K562 (cell line): ENCODE data around the gene TMEM114. TPM values are rescaled to one million over a fixed set of nuclear protein-coding genes. Genes with fewer than 3 reads are reported as not detected.
A peak's percentile ranks its signal among the peaks of the same experiment; 100 is the strongest.

ENCODE experiments used
- ATAC-seq: fragments of 200-7000 bp; cut with Tn5 transposase; 3 replicates; pipeline ENCODE4 v1.9.1; 2020; ENCODE audit warnings: moderate library complexity
- BruUV-seq: library from RNA; stranded (reverse); fragments of 400-500 nt; replicated peaks from 2 replicates; lab custom pipeline; 2021; lab: Mats Ljungman, UMichigan
- CTCF ChIA-PET: fragments of 300-600 bp; formaldehyde crosslinking; extraction: SDS; loops from one replicate; lab custom pipeline; 2021; ENCODE audit warnings: low intra/inter-chr PET ratio; lab: Yijun Ruan, JAX
- POLR2A ChIA-PET: fragments of 300-600, 350-650 bp; sonication (Branson Sonifier 250); formaldehyde crosslinking; extraction: SDS; loops from one replicate; lab custom pipeline; 2021; ENCODE audit warnings: antibody characterized with exemption, inconsistent platforms; lab: Yijun Ruan, JAX
- DNase-seq, 4 experiments: peaks; one replicate each; pipeline versions ENCODE4 v3.0.0 to v3.0.0-alpha.2; 2011 to 2018; ENCODE audit warnings: low spot score in 3 of 4, mixed read lengths in 3 of 4; ENCODE audit errors: extremely low read depth in 1 of 4
- FAIRE-seq: peaks from 2 replicates; lab custom pipeline; 2011; peaks lifted over from hg19 to GRCh38; lab: Jason Lieb, UNC
- H2AFZ ChIP-seq: 2 replicates; pipeline ENCODE4 v1.6.0; 2011; ENCODE audit warnings: low read depth, low read length, control low read depth, inconsistent platforms
- H3K27ac ChIP-seq: fragments of 200-600 bp; 3 replicates; pipeline ENCODE4 v1.8.0; 2011; ENCODE audit warnings: low read depth, mild to moderate bottlenecking, control low read depth, inconsistent platforms, low read length, moderate library complexity, mixed read lengths; ENCODE audit errors: extremely low read depth
- H3K27me3 ChIP-seq, 2 experiments: fragments of 300-600 bp in 1 of 2; 2 replicates in 1 of 2; 3 replicates in 1 of 2; pipeline versions ENCODE4 v1.6.0 to v1.8.0; 2011; ENCODE audit warnings: inconsistent platforms in 2 of 2, low read length in 2 of 2, mild to moderate bottlenecking in 1 of 2, mixed read lengths in 1 of 2, moderate library complexity in 1 of 2; ENCODE audit not compliant: control insufficient read depth in 2 of 2, insufficient read depth in 2 of 2
- H3K36me3 ChIP-seq: fragments of 300-600 bp; 3 replicates; pipeline ENCODE4 v1.8.0; 2011; ENCODE audit warnings: mild to moderate bottlenecking, low read length, inconsistent platforms; ENCODE audit not compliant: control insufficient read depth, insufficient read depth
- H3K4me1 ChIP-seq, 2 experiments: fragments of 200-600 bp in 1 of 2; replicated peaks in 1 of 2; 2 replicates in 1 of 2; 3 replicates in 1 of 2; pipeline versions ENCODE4 v1.5.1 to v1.8.0; 2011; ENCODE audit warnings: inconsistent platforms in 2 of 2, low read length in 2 of 2, mild to moderate bottlenecking in 1 of 2, mixed read lengths in 1 of 2, moderate library complexity in 1 of 2; ENCODE audit not compliant: control insufficient read depth in 2 of 2, insufficient read depth in 2 of 2
- H3K4me2 ChIP-seq: 2 replicates; pipeline ENCODE4 v1.6.1; 2011; ENCODE audit warnings: low read length, control low read depth, inconsistent platforms, mixed read lengths; ENCODE audit not compliant: insufficient read depth
- H3K4me3 ChIP-seq: fragments of 200-600 bp; sonication (generic), shearing (Covaris generic); 2 replicates; pipeline ENCODE4 v1.5.1; 2016; ENCODE audit warnings: control low read depth, inconsistent platforms
- H3K79me2 ChIP-seq: fragments of 200-600 bp; 3 replicates; pipeline ENCODE4 v1.8.0; 2011; ENCODE audit warnings: low read length, inconsistent platforms; ENCODE audit not compliant: control insufficient read depth, insufficient read depth
- H3K9ac ChIP-seq, 2 experiments: 2 replicates each; pipeline versions ENCODE4 v1.6.0 to v1.6.1; 2011; ENCODE audit warnings: low read depth in 2 of 2, low read length in 2 of 2, control low read depth in 1 of 2, inconsistent platforms in 1 of 2, mild to moderate bottlenecking in 1 of 2, mixed read lengths in 1 of 2; ENCODE audit not compliant: insufficient read depth in 1 of 2
- H3K9me1 ChIP-seq: one replicate; pipeline ENCODE4 v1.6.0; 2011; ENCODE audit warnings: inconsistent platforms, mild to moderate bottlenecking, low read length, moderate library complexity; ENCODE audit not compliant: control insufficient read depth, insufficient read depth
- H3K9me3 ChIP-seq: replicated peaks from 2 replicates; pipeline ENCODE4 v1.5.1; 2011; ENCODE audit warnings: low read depth, low read length, inconsistent platforms; ENCODE audit not compliant: control insufficient read depth, insufficient read depth
- H4K20me1 ChIP-seq: replicated peaks from 2 replicates; pipeline ENCODE4 v1.6.1; 2011; ENCODE audit warnings: low read length, inconsistent platforms, mixed read lengths; ENCODE audit not compliant: control insufficient read depth, insufficient read depth
- C11orf30 ChIP-seq: fragments of 450-650 bp; IDR thresholded peaks from 2 replicates; pipeline ENCODE4 v1.6.1; 2016; ENCODE audit warnings: low read depth, mild to moderate bottlenecking
- ESRRA ChIP-seq: fragments of 450-650 bp; IDR thresholded peaks from 2 replicates; pipeline ENCODE4 v1.6.1; 2014; ENCODE audit warnings: low read depth, mild to moderate bottlenecking, moderate library complexity, borderline replicate concordance
- FOSL1 ChIP-seq: fragments of 200-800 bp; sonication (Bioruptor generic); conservative IDR thresholded peaks from 2 replicates; pipeline ENCODE4 v1.6.1; 2016; ENCODE audit warnings: missing genetic modification characterization, missing compliant biosample characterization
- HDAC2 ChIP-seq: fragments of 450-650 bp; IDR thresholded peaks from 2 replicates; pipeline ENCODE4 v1.6.1; 2016; ENCODE audit warnings: mild to moderate bottlenecking
- JUN ChIP-seq, 2 experiments: sonication (generic) in 1 of 2; formaldehyde crosslinking in 1 of 2; IDR thresholded peaks; 2 replicates each; pipeline versions ENCODE4 v1.6.1 to v1.8.0; 2012 to 2022; ENCODE audit warnings: borderline replicate concordance in 2 of 2, mild to moderate bottlenecking in 2 of 2, improper control_type of control experiment in 1 of 2, low read depth in 1 of 2, low read length in 1 of 2, missing genetic modification reagents in 1 of 2
- PTRF ChIP-seq: fragments of 450-650 bp; IDR thresholded peaks from 2 replicates; pipeline ENCODE4 v1.6.1; 2016; ENCODE audit warnings: mild to moderate bottlenecking, missing genetic modification characterization, missing compliant biosample characterization
- RBM22 ChIP-seq: fragments of 200-400 bp; formaldehyde crosslinking; IDR thresholded peaks from 2 replicates; pipeline ENCODE4 v1.6.1; 2018; ENCODE audit warnings: low read length, low read depth; ENCODE audit not compliant: poor library complexity, severe bottlenecking
- SRSF1 ChIP-seq: fragments of 200-400 bp; formaldehyde crosslinking; IDR thresholded peaks from 2 replicates; pipeline ENCODE4 v1.6.1; 2017; ENCODE audit warnings: mild to moderate bottlenecking, low read depth, low read length, moderate library complexity
- SUPT5H ChIP-seq: fragments of 450-650 bp; IDR thresholded peaks from 2 replicates; pipeline ENCODE4 v1.6.1; 2016
- TEAD2 ChIP-seq: fragments of 450-650 bp; IDR thresholded peaks from 2 replicates; pipeline ENCODE4 v1.6.1; 2016; ENCODE audit warnings: missing genetic modification characterization, control low read depth, missing compliant biosample characterization
- TRIM28 ChIP-seq: fragments of 450-650 bp; IDR thresholded peaks from 2 replicates; pipeline ENCODE4 v1.6.1; 2017
- in situ Hi-C: fragments of 300-500 bp; cut with MboI; formaldehyde crosslinking; loops from 4 replicates; pipeline ENCODE4 v1.15.0; 2018; ENCODE audit warnings: inconsistent platforms, mixed read lengths
- intact Hi-C: fragments of 100-400 bp; cut with micrococcal nuclease; formaldehyde crosslinking; loops from 2 replicates; pipeline ENCODE4 v1.14.2; 2022
- polyA plus RNA-seq, 8 experiments: library from polyadenylated mRNA; depleted of rRNA in 4 of 8; stranded (reverse) in 5 of 8; unstranded in 3 of 8; fragments of >200 nt; fragmentation: Nextera tagmentation in 2 of 8; fragmentation: Illumina TruSeq in 1 of 8; extraction: Ambion mirVana in 2 of 8; extraction: Trizol in 1 of 8; gene quantifications; 2 replicates each; pipeline versions ENCODE4 v1.2.1 to v1.2.3, GENCODE V29; 2011 to 2014; ENCODE audit warnings: inconsistent platforms in 1 of 8, missing spikeins in 1 of 8
- total RNA-seq, 7 experiments: library from RNA; depleted of rRNA in 6 of 7; stranded (reverse); fragments of >200 nt in 6 of 7; fragmentation: Illumina TruSeq in 2 of 7; extraction: Trizol in 2 of 7; gene quantifications; 2 replicates each; pipeline versions ENCODE4 v1.2.1 to v1.2.3, GENCODE V29; 2011 to 2021; ENCODE audit warnings: low replicate concordance in 1 of 7
- TF ChIP-seq, protein P1 (sequence below): fragments of 250-450 bp; sonication (Bioruptor Pico); IDR thresholded peaks from 2 replicates; pipeline ENCODE4 v1.5.0; 2021; ENCODE audit warnings: mild to moderate bottlenecking, moderate library complexity
- TF ChIP-seq, protein P2 (sequence below): fragments of 450-650 bp; formaldehyde crosslinking; IDR thresholded peaks from 2 replicates; pipeline ENCODE4 v1.4.0; 2020; ENCODE audit warnings: mild to moderate bottlenecking
- TF ChIP-seq, protein P3 (sequence below): fragments of 250-450 bp; sonication (Bioruptor Pico); IDR thresholded peaks from 2 replicates; pipeline ENCODE4 v1.8.0; 2022; ENCODE audit warnings: moderate library complexity, mild to moderate bottlenecking, inconsistent platforms
- TF ChIP-seq, protein P4 (sequence below): sonication (generic); formaldehyde crosslinking; IDR thresholded peaks from 2 replicates; pipeline ENCODE4 v1.5.0; 2020; ENCODE audit warnings: missing genetic modification reagents

Gene TMEM114
- total and polyA plus RNA-seq, 9 of the 15 experiments (the other 6 are each of a cell fraction or from before 2014, with no cell fraction given) = not detected

DNA sequence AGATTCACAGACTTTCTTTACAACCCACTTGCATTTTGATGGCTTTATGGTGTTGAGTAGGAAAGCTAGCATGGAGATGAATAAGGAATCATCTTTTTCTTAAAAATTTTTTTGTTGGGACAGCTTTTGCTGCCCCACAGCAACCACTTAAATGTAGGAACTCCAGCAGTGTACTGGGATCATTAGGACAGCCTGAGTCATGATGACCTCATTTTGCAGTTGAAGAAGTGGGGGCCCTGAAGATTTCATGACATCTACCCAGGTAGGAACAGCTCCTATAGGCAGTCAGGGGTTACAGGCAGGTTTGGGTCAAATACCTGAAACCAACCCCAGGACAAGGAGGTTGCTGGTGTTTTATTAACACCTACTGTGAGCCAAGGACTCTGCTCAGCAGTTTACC lies 33.3 kb upstream of the TMEM114 start:
- Histone ChIP-seq H3K36me3 (peaks cover 41% of the 10 kb centered on the region; the same call in 2 of the 3 replicates), H3K9me1 (no peaks in the 10 kb centered on the region), H3K27ac (no peak overlapping the region), H3K27me3 (peaks cover 0 to 3% of the 10 kb centered on the region in 2 experiments; a peak in 1 of 5 replicates), H2AFZ (no peak overlapping the region), H3K4me2 (no peak overlapping the region), H4K20me1 (no peaks in the 10 kb centered on the region), H3K9ac (no peak overlapping the region), H3K79me2 (peaks cover 31% of the 10 kb centered on the region), H3K9me3 (no peaks in the 10 kb centered on the region), H3K4me1 (peaks cover 3 to 6% of the 10 kb centered on the region in 2 experiments; a peak in 3 of 5 replicates), H3K4me3 (no peak overlapping the region)
- no TSS peak for BruUV-seq
- FAIRE-seq = no peak
- in situ Hi-C loops = no loop called here
- peak in 1 of 4 experiments; percentile 13 for DNase-seq
- ATAC-seq = no peak
- CTCF ChIA-PET = no interaction called here
- POLR2A ChIA-PET = interaction anchor here (0.7 kb wide), 1 partner anchor 1622 kb away, joined by 4 read pairs; no protein-coding TSS in a partner anchor
- intact Hi-C loops = no loop called here
- TF ChIP-seq SRSF1 (no peak), TEAD2 (tag) (no peak), TRIM28 (no peak), FOSL1 (tag) (peak; percentile 49; the same call in 1 of the 2 replicates), ESRRA (no peak), HDAC2 (no peak), SUPT5H (no peak), RBM22 (no peak), JUN (IDR thresholded peaks at IDR 0.05; ENCODE audit: borderline replicate concordance, low read depth, low read length) (peak; percentile 50; the same call in 1 of the 2 replicates), JUN (CRISPR knock-in tag; IDR thresholded peaks at IDR 0.05; ENCODE audit: borderline replicate concordance) (no peak), PTRF (tag) (no peak), C11orf30 (no peak)
- TF ChIP-seq, protein P1, sequence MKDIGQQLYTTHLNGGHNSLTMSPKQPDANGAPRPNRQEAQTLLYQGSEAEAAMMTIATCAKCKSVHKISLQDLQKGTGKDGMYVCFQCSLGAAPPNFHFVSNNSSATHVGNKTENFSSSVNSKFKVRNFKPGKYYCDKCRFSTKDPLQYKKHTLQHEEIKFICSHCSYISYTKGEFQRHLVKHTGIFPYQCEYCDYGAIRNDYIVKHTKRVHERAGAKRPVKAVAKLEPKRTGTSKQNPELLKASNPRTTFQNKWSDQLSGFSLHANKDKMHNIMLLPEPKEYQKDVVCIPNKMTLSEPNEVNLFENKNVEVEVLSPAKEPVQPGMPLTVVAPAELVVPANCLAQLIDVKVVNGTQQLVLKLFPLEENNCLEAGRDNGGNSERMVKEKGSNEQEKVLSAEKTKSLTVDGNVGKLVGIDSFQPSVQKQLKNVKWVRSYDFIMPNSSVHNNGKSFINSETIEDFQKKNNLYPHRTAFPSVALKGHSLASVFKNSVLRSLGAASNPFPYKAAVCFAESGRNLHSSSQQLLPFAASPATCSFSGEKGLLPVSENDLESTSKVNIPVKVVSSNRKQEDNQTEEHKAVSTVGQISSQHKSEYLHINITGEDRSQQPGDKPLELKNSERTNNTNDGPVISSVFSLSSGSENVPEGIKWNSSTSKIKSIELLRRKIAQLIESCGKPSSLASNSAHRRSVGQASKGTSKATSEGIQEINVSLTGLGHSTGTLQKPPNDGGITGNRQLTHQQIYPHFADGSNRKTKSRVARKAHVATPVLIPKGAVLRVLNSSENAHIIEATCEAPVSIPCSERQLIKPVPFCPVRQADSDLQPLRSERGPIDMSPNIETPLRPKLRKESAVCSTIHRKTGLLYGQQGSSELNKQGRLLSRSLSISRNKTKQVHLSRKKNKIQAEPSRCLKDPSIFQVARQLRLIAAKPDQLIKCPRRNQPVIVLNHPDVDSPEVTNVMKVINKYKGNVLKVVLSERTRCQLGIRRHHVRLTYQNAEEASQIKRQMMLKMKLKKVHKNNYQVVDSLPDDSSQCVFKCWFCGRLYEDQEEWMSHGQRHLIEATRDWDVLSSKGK (CRISPR knock-in tag) = no peak
- TF ChIP-seq, protein P2, sequence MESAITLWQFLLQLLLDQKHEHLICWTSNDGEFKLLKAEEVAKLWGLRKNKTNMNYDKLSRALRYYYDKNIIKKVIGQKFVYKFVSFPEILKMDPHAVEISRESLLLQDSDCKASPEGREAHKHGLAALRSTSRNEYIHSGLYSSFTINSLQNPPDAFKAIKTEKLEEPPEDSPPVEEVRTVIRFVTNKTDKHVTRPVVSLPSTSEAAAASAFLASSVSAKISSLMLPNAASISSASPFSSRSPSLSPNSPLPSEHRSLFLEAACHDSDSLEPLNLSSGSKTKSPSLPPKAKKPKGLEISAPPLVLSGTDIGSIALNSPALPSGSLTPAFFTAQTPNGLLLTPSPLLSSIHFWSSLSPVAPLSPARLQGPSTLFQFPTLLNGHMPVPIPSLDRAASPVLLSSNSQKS = no peak
- TF ChIP-seq, protein P3, sequence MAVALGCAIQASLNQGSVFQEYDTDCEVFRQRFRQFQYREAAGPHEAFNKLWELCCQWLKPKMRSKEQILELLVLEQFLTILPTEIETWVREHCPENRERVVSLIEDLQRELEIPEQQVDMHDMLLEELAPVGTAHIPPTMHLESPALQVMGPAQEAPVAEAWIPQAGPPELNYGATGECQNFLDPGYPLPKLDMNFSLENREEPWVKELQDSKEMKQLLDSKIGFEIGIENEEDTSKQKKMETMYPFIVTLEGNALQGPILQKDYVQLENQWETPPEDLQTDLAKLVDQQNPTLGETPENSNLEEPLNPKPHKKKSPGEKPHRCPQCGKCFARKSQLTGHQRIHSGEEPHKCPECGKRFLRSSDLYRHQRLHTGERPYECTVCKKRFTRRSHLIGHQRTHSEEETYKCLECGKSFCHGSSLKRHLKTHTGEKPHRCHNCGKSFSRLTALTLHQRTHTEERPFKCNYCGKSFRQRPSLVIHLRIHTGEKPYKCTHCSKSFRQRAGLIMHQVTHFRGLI = no peak
- TF ChIP-seq, protein P4, sequence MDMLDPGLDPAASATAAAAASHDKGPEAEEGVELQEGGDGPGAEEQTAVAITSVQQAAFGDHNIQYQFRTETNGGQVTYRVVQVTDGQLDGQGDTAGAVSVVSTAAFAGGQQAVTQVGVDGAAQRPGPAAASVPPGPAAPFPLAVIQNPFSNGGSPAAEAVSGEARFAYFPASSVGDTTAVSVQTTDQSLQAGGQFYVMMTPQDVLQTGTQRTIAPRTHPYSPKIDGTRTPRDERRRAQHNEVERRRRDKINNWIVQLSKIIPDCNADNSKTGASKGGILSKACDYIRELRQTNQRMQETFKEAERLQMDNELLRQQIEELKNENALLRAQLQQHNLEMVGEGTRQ (CRISPR knock-in tag) = no peak
